OCI-M1 (cell line): ENCODE data around the gene KIF12.

Source experiments
- DNase-seq: peaks from one replicate; lab custom pipeline; 2025; lab: John Stamatoyannopoulos, UW

The KIF12 gene

DNA sequence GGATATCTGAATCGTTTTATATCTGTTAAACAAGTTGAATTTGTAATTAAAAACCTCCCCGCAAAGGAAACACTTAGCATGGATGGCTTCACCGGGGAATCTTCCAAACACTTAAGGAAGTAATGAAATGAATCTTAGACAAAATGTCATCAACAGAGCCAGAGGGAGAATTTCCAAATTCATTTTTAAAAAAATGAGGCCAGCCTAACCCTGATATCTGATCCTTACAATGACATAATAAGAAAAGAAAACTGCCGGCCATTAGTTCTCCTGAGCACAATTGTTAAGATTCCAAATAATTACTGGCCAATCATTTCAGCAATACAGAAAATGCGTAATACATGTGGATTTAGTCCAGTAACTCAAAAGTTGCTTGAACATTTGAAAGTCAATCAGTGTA, 6.1 kb upstream of the KIF12 start:
- DNase-seq, result no peak

DNA sequence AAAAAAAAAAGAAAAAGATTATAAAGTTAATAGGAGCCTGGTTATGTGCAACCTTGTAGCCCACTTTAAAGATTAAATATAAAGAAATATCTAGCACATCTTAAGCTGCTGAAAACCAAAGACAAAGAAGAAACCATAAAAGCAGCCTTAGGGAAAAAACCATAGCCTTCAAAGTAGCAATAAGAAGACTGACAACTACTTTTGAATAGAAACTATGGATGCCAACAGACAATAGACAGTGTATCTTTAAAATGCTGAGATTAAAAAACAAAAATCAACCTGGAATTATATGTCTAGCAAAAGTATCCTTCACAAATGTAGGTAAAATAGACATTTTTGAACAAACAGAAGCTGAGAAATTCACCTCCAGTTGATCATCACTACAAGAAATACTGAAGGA, 3.4 kb upstream of the KIF12 start:
- no peak for DNase-seq

DNA sequence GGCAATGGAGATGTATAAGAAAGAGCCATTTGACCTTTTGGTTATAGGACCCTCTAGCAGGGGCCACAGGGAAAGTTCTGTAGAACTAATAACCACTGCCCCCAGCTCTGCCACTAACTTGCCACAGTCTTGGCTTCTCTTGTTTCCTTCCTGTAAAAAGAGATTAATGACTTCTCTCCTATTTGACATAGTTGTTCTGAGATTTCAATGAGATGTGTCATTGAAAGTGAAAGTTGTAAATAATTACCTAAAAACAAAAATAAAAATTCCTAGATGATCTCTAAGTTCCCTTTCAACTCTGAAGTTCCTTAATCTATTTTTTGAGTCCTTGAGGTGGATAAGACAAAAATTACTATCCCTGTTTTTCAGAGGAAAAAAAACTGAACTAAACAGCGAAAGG, 1.4 kb upstream of the KIF12 start:
- no peak for DNase-seq

DNA sequence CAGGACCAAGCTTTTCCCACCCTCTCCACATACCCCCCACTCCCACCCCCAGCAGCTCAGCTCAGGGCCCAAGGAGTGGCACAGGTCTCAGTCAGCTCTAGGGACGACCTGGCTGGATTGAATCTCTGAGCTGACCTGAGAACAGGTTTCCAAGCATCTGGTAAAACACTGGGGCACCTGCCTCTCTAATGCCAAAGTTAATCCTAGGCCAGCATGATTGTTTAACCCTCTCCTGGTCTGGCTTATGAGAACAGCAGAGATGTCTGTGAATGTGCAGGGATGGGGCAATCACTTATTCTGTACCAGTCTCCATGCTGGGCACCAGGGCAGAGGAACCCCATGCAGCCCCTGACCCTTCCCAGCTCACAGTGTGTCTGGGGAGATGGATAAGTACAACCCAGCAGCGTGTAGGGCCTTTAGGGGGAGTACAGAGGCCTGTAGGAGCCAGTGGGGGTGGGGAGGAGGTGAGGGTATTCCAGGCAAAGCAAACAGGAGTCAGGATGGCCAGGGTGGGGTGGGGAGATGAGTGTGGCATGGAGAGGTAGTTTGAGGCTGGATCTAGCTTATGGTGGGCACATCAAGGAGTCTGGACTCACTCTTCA, 678 bp upstream of the KIF12 start:
- DNase-seq, result no peak

DNA sequence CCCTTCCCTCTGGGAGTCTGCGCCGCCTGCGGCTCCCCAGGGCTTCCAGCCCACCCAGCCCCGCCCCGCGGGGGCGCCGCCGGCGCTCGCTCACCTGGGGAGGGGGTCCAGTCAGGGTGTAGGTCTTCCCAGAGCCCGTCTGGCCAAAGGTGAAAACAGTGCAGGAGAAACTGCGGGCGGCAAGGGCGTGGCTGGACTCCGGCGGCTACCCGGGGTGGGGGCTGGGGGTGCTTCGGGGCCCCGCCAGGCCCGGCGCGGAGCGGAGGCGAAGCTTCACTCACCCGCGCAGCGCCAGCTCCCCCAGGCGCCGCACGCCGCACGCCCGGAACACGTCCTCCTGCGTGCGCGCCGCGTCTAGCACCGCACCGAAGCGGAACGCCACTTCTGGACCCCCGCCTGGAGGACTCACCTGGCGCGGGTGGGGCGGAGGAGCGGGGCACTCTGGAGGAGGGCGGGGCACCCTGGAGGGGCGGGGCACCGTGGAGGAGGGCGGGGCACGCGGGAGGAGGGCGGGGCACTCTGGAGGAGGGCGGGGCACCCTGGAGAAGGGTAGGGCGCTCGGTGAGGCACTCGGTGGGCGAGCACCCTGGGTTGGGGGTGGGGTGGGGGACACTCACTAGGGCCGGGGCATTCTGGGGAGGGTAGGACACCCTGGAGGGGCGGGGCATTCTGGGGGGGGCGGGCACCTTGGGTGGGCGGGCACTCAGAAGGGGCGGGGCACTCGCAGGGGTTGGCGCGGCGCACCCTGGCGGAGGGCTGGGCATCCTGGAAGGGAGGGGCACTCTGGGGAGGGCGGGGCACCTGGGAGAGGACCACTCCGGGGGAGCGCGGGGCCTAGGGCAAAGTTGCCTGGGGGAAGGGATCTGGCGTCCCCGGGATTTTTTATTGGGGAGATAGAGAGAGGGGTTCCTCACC, 814 bp downstream of the KIF12 start:
- no peak for DNase-seq

DNA sequence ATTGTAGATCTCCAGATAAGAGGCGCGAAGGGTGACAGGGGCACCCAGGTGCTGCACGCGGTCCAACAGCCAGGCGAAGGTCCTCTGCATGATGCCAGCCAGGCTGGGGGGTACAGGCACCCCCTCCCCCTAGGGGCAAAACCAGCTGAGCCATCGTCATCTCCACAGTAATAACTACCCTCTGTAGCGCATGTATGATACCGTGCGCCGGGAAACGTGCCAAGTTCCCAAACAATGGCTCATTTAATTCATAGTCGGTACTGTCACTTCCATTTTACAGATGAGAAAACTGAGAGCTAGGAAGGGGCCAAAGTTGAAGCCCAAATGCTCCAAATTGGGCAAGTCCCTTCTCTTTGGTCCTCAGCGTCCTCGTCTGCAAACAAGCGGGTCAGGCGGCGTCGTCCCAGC, 1.5 kb downstream of the KIF12 start:
- no peak for DNase-seq

DNA sequence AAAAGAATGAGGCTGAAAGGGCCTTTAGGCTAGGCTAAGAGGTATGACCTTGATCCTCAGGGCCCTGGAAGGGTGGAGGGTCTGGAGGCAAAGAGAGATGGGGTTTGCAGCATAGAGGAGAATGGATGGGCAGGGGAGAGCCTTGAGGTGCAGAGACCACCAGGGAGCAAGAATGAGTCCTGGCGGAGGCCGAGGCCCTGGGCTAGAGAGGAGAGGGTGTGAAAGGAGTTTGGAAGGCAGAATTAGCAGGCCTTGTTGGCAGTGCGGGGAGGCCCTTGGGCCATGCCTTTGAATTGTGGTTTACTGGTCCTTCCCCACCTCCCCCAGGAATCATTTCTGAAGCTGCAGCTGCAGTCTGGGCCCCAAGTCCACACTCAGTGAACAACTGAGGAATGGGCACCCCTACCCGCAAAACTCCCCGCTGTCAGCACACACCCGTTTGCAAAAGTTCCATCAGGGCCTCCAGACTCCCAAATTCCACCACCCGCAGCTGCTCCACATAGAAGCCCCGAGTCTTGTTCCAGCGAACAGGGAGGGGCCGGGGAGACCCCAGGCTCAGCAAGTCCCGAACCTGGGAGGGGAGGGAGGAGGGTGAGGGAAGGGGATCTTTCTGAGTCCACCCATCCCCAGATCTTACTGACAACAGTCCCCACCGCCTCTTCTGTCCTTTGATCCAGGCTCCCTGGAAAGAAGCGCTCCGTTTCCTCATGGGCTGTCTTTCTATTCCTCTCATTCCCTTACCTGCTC, 2.1 kb downstream of the KIF12 start:
- DNase-seq, result no peak

DNA sequence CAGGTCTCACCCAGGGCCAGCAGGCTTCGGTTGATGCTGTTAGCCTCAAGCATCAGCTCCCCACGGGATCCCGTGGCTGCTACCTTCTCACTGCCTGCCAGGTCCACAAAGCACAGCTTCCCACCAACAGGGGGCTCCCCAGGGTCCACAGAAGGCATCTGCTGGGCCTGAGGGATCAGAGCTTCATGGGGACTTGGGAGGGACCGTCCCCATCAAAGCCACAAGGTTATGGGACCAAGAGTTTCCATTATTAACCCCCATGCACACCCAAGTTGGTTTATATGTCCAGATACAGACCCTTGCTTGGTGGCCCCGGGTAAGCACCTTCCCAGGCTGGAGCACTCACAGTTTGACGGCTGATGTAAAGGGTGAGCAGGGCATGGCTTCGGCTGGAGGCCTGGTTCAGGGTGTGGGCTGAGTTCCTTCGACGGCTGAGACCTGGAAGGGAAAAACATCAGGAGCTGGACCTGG, 3.0 kb downstream of the KIF12 start:
- no peak for DNase-seq

DNA sequence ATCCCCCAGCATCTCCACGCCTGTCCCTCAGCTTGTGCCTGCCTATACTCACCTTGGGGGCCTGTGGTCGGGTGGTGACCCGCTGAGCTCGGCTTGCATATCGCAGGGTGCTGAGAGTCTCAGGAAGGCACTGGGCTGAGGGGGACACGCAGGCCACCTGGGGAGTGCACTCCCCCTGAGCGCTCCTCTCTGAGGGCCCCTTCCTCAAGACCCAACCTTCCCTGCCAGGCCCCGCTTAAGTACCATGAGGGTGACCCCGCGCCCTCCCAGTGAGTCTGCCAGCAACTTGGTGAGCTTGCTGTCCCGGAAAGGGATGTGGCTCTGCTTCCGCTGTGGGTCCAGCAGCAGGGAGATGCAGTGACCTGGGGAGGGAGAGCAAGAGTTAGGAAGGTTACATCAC, 4.1 kb downstream of the KIF12 start:
- no peak for DNase-seq

DNA sequence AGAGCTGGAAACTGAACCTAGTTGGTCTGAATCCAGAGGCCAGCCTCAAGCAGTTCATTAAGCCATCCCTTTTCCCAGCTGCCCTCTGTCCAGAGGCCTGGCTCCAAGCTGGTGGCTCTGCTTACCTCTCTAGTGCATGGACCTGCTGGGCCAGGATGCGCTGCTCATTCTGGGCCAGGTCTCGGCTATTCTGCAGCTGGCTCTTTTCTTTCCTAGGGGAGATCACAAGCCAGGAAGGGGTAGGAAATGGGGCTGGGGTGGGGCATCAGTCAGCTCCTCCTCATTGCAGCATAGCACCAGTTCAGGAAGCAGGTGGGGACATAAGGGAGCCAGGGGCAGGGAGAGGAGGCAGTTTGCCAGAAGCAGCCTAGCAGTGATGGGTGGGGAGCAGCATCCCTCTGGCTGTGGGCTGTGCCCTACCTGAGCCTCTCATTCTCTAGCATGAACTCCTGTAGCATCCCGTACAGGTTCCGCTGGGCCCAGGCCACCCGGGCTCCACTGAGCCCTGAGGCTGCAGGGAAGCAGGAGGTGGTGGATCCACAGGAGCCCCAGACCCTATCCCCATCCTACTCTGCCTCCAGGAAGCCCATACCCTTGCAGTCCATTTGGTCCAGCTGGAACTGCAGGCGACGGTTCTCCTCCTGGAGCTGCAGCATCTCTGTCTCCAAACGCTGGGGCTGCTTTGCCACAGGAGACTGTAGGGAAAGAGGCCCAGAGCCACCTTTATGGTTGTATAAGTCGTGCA, 5.2 kb downstream of the KIF12 start:
- no peak for DNase-seq

DNA sequence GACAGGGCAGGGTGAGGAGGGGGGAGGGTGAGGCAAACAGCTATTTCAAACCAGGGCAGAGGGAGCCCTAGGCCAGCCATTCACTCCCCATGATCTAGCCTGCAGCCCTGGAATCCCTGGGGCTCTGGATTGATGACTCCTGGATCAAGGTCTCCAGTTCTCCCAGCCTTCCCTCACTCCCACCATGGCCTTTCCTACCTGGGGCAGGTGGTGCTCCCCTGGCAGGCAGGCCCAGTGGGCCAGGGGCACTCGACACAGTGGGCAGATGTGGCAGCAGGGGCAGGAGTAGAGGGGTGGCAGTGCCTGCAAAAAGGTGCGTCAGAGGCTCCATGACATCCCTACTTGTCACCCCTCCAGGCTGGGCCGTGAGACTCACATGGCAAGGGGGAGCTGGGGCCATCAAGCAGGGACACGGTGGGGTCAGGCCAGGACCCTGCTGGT, 6.0 kb downstream of the KIF12 start:
- DNase-seq, result no peak

DNA sequence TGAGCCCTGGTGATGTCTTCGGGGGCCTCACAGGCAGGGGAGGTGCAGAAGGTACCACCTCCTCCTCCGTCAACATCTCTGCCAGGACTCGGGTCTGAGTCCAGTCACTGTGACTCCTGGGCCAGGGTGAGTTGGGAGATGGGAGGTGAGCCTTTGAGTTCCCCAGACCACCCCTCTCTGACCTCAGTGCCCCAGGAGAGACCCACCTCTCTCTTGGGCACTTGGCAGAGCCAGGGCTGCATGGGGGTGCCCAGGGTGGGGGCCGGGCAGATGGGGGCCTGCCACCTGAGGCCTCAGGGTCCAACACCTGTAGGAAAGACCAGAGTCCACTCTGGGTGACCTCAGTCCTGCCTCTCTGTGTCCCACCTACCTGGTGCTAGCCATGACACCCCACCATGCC, 6.8 kb downstream of the KIF12 start:
- no peak for DNase-seq

DNA sequence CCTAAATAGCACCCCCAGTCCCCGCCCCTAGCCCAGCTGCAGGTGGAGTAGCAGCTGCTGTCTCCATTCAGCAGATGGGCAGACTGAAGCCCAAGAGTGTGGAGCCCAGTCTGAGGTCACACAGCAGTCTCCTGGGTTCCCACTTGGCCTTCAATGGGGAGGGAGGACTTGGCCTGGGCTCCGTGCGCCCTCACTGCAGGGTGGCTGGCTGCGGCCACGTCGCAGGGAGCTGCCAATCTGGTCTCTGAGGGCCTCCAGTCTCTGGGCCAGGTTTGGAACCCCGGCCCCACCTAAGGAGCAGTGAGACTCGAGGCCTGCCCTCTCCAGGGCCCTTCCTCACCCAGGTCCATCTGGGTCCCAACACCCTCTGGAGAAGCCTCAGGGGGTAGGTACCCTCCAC, 7.4 kb downstream of the KIF12 start:
- no peak for DNase-seq

DNA sequence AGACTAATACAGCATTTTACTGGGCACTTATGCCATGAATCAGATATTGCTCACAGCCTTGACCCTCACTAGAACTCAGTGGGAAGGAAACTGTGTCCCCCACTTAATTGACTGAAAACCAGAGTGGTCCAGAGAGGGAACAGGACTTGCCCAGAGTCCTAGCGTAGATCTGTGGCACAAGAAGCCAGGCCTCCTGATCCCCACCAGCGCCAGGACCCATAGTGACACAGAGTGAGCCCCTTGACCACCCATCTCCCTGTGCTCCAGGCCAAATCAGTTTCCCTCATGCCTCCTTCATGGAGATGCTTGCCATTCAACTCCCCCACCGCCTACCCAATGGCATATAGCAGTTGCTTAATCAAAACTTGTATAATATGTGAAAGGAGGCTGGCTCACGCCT, 8.3 kb downstream of the KIF12 start:
- DNase-seq, result no peak

DNA sequence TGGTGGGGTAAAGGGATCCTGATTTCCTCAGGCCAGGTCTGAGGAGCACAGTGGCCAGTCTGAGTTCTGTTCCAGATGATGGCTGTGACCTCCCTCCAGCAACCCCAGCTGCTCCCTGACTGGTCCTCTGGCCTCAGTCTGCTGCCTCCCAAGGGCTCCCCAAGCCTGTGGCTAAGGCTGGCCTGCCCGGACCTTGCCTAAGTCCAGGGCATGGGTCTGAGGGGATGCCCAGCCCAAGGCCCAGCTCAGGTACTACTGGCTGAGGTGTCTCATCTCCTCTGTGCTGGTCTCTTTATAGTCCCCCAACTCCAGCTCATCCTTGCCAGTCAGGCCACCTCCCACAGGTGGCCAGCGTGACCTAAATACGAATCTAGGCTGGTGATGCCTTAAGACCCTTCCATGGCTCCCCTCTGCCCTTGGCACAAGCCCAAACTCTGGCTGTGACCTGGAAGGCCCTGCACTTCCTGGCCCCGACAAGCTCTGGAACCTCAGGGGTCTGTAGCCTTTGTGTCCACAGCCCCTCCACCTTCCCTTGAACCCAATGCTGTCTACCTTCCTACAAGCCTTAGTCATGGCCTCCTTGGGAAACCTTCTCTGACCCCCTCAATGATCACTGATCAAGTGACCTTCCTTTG, 9.8 kb downstream of the KIF12 start:
- DNase-seq, result no peak

DNA sequence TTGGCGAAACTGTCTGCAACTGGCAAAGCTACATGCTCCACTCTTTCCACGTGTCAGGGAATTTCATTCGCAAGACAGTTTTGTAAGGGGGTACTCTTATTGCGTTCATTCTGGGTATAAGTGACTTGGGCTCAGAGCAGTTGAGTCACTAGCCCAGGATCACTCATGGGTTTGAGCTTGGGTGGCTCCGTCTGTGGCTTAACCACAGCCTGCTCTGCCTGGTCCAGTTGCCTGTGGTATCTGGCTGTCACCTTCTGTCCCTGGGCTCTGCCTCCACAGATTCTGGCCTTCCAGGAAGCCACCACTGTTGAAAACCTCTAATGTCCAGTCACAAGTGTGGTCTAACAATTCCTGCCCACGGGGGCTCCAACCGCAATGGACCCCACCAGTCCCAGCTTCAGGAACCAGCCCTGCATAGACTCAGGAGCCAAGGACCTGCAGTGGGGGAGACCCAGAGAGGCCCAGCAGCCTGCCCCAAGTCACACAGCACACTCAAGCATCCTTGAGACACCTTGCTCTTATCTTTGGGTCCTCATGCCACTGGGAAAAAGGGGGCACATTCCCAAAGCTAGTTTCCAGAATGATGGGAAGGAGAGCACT, 10.4 kb downstream of the KIF12 start:
- DNase-seq, result no peak

DNA sequence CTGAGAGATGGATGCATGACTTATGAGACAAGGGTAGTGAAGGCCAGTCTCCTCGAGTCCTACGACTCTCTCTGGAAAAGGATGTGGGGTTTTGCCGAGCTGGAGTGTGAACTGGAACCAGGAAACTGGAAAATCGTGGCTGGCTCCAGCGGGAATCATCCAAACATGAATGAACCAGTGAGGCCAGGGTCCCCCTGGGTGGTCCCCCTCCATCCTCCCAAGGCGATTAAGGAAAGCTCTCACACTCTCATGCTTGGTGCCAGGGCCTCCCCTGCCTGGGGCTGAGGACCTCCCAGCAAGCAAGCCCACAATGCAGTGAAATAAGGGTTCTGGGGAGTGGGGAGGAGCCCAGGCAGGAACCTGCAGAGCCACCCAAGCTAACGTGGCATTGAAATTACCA, 11.4 kb downstream of the KIF12 start:
- no peak for DNase-seq

DNA sequence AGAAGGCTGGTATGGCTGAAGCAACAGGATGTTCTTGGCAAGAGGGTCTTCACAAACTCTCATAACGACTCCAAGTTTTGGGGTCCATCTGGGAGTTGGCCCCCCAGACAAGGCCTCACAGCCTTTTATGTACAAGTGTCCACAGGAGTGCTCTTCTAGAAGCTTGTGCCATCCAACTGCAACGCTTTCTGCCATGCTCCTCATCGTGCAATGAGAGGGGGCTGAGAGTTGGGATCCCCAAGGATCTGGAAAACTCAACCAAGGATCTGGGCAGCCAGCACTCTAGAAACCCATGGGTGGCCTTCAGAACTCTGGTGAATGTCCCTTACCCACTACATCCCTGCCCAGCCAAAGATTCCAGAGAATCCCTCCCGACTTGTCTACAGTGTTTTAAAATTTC, 12.5 kb downstream of the KIF12 start:
- DNase-seq, result no peak

DNA sequence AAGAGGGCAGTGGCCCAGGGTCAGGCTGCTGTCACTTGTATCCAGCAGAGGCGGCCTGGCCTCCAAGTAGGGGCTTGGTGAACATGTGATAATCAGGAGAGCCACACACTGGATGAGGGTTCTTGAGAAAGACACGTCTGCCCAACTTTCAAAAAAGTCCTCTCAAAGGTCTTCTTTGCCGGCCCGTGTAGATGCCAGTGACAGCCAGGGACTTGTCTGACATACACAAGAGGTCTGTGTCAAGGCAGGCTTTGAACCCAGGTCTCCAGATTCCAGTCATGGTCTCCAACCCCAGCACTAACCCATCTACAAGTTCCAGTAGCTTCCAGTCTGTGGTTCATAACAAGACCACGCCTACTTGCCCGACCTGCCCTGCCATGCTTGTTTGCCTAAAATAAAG, 13.1 kb downstream of the KIF12 start:
- DNase-seq, result no peak

DNA sequence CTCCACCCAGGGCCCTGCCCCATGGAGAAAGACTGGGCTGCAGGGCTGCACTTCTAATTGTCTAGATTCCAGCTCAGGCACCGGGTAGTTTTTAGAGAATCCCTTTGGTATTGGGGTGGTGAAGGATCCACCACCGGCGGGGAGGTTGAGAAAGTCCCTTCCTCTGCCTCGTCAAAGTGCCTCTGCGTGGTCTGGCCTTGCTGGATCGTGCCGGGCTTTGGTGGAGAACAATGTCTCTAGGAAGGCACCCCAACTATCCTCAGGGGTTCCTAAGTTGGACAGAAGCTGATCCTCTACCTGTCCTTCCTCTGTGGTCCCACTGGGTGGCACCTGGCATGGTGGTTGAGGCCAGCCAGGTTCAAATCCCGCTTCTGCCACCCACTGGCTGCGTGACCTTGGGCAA, 13.7 kb downstream of the KIF12 start:
- DNase-seq, result no peak
